Fibroblast of pulmonary artery (primary cell): ENCODE data around the gene B3GNT3.
A peak's percentile ranks its signal among the peaks of the same experiment; 100 is the strongest.

ENCODE experiments used
- DNase-seq: peaks from one replicate; pipeline ENCODE4 v3.0.0-alpha.2; 2010; ENCODE audit warnings: low read depth
- H3K4me3 ChIP-seq: replicated peaks from 2 replicates; pipeline ENCODE4 v1.5.1; 2011; ENCODE audit warnings: low read depth, mild to moderate bottlenecking, control low read depth, low read length, moderate library complexity
- CTCF ChIP-seq: IDR thresholded peaks from 2 replicates; pipeline ENCODE4 v1.5.1; 2011; ENCODE audit warnings: mild to moderate bottlenecking, control low read depth, low read length, inconsistent platforms; ENCODE audit errors: missing control alignments

Gene B3GNT3

DNA sequence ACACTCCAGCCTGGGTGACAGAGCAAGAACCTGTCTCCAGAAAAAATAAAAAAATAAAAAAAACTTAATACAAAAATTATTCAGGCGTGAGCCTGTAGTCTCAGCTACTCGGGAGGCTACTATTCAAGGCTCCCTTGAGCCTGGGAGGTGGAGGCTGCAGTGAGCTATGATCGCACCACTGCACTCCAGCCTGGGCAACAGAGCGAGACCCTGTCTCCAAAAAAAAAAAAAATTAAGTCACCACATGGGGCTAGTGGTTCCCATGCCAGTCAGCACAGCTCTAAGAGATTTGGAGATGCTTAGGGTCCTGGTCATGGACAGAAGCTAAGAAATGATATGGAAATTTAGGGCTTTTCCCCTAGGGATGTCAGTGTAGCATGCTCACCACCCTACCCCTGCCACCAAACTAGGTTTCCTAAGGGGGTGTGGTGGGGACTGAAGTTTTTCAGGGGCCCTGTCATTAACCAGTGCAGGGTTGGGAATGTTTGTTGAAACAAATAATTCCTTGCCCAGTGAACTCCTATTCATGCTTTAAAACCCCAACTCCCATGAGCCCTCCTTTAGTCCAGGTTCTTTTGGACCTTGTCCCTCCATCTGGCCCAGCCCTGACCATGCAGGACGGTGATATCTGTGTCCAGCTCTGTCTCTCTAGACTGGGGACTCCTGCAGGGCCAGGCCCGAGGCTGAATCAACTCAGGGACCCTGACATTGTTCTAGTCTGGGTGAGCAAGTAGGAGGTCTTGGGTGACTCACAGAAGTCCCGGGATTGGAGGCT lies 41.9 kb upstream of the B3GNT3 start:
- H3K4me3 ChIP-seq = no peak overlapping the region
- TF ChIP-seq CTCF = no peak
- no peak for DNase-seq

- TF ChIP-seq CTCF = no peak
- H3K4me3 ChIP-seq = no peak overlapping the region
- no peak for DNase-seq
Observed at GRCh38 chr19:17753976-17754375, 41.0 kb upstream of the B3GNT3 start.

GRCh38 chr19:17754634-17755442 lies 40.1 kb upstream of the B3GNT3 start:
- no peak overlapping the region for H3K4me3 ChIP-seq
- DNase-seq = no peak
- no peak for TF ChIP-seq CTCF

- no peak overlapping the region for H3K4me3 ChIP-seq
- DNase-seq = no peak
- TF ChIP-seq CTCF = no peak
Observed at GRCh38 chr19:17755443-17755890, 39.5 kb upstream of the B3GNT3 start.

DNA sequence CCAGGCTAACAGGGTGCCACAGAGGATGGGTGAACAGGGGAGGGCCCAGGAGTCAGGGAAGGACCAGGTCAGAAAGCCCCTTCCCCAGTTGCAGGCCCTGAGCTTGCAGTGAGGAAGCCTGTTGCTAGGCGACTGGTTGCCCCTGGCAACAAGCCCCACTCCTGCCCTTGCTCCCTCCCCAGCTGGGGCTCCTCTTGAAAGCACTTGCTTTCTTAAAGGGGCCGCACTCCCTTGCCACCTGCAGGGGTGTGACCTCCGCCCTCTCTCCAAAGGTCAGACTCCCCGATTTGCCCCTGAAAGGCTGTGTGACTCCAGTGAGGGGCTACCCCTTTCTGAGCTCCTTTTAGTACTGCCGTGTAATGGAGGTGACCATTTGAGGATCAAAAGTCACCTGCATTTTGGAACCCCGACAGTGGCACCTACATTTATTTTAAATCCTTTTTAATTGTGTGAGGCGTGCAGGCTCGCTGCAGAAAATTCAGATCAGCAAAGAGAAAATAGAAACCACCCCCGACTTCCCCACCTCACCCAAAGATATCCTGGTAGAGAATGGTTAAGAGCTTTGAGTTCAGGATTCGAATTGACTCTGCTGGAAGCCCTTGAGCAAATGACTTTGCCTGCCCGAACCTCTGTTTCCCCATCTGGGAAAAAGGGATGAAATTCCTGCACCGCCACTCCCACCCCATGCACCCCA lies 38.8 kb upstream of the B3GNT3 start:
- H3K4me3 ChIP-seq = no peak overlapping the region
- peak; percentile 56 for DNase-seq
- TF ChIP-seq CTCF = no peak

GRCh38 chr19:17757125-17757524 lies 37.8 kb upstream of the B3GNT3 start:
- no peak overlapping the region for H3K4me3 ChIP-seq
- peak; percentile 64 for DNase-seq
- no peak for TF ChIP-seq CTCF
